Hepatic stellate cell (primary cell): ENCODE measurements around the gene GET3.

Experiments used
- DNase-seq: peaks from one replicate; pipeline ENCODE4 v3.0.0; 2011; ENCODE audit warnings: low spot score

Gene GET3

GRCh38 chr19:12779162-12779993 lies 42.1 kb downstream of the GET3 start:
- peak; percentile 73 for DNase-seq

GRCh38 chr19:12782174-12782423 lies 44.8 kb downstream of the GET3 start:
- no peak for DNase-seq

GRCh38 chr19:12782424-12783290 lies 45.4 kb downstream of the GET3 start:
- peak; percentile 78 for DNase-seq

GRCh38 chr19:12783291-12783848 lies 46.1 kb downstream of the GET3 start:
- DNase-seq = no peak

GRCh38 chr19:12783849-12784393 lies 46.6 kb downstream of the GET3 start:
- no peak for DNase-seq

GRCh38 chr19:12784394-12784870 lies 47.1 kb downstream of the GET3 start:
- DNase-seq = peak; percentile 60

GRCh38 chr19:12784871-12785430 lies 47.7 kb downstream of the GET3 start:
- no peak for DNase-seq

GRCh38 chr19:12785431-12786031 lies 48.2 kb downstream of the GET3 start:
- DNase-seq = no peak

GRCh38 chr19:12786141-12786870 lies 49.0 kb downstream of the GET3 start:
- no peak for DNase-seq

- no peak for DNase-seq
Measured at GRCh38 chr19:12786952-12787351, 49.7 kb downstream of the GET3 start.

- no peak for DNase-seq
Measured at GRCh38 chr19:12787458-12787857, 50.2 kb downstream of the GET3 start.

- DNase-seq = no peak
Measured at GRCh38 chr19:12788042-12788681, 50.9 kb downstream of the GET3 start.

GRCh38 chr19:12788682-12789097 lies 51.4 kb downstream of the GET3 start:
- peak; percentile 75 for DNase-seq

GRCh38 chr19:12789098-12789903 lies 52.0 kb downstream of the GET3 start:
- peak; percentile 29 for DNase-seq

GRCh38 chr19:12789904-12790619 lies 52.8 kb downstream of the GET3 start:
- DNase-seq = peak; percentile 96

GRCh38 chr19:12790628-12791344 lies 53.5 kb downstream of the GET3 start:
- DNase-seq = no peak

- peak; percentile 98 for DNase-seq
Measured at GRCh38 chr19:12791345-12792050, 54.2 kb downstream of the GET3 start, which contains the start of gene JUNB. JUNB (plus strand) TSS chr19:12791486; CDS start chr19:12791772, 286 bp downstream.
